Panc1 (cell line): ENCODE results near the gene S100A7. TPM values are rescaled to one million over a fixed set of nuclear protein-coding genes. Genes with fewer than 3 reads are reported as not detected.

ENCODE experiments used
- ATAC-seq: fragments of 200-7000 bp; cut with Tn5 transposase; 2 replicates; pipeline ENCODE4 v1.9.1; 2020; ENCODE audit warnings: mild to moderate bottlenecking, moderate library complexity
- BruUV-seq: library from RNA; stranded (reverse); fragments of 400-500 nt; replicated peaks from 2 replicates; lab custom pipeline; 2021; lab: Mats Ljungman, UMichigan
- CTCF ChIA-PET: fragments of 300-600 bp; sonication (Branson Sonifier 250); formaldehyde crosslinking; loops from one replicate; lab custom pipeline; 2022; ENCODE audit warnings: antibody characterized with exemption; lab: Charles Lee
- POLR2A ChIA-PET: fragments of 300-600 bp; sonication (Branson Sonifier 250); formaldehyde crosslinking; loops from one replicate; lab custom pipeline; 2022; ENCODE audit warnings: antibody characterized with exemption; lab: Charles Lee
- DNase-seq: peaks from one replicate; pipeline ENCODE4 v3.0.0-alpha.2; 2010; ENCODE audit warnings: low read depth, low spot score
- H3K27ac ChIP-seq: 2 replicates; pipeline ENCODE4 v1.5.1; 2011; ENCODE audit warnings: mild to moderate bottlenecking, low read length, inconsistent platforms
- H3K27me3 ChIP-seq: fragments of 200-500 bp; sonication (Bioruptor generic); 2 replicates; pipeline ENCODE4 v1.6.0; 2014; ENCODE audit warnings: low read length, inconsistent platforms; ENCODE audit not compliant: control insufficient read depth, insufficient read depth
- H3K36me3 ChIP-seq: fragments of 200-500 bp; sonication (Bioruptor generic); 2 replicates; pipeline ENCODE4 v1.5.1; 2014; ENCODE audit warnings: inconsistent platforms, mild to moderate bottlenecking, low read length, moderate library complexity; ENCODE audit not compliant: control insufficient read depth, insufficient read depth
- H3K4me1 ChIP-seq: 2 replicates; pipeline ENCODE4 v1.5.1; 2011; ENCODE audit warnings: inconsistent platforms, mild to moderate bottlenecking, low read length, moderate library complexity; ENCODE audit not compliant: control insufficient read depth, insufficient read depth
- H3K4me3 ChIP-seq, 2 experiments: 2 replicates each; pipeline ENCODE4 v1.5.1; 2011 to 2012; ENCODE audit warnings: low read depth in 2 of 2, low read length in 2 of 2, mild to moderate bottlenecking in 2 of 2, inconsistent platforms in 1 of 2, moderate library complexity in 1 of 2
- H3K9me3 ChIP-seq: fragments of 200-500 bp; sonication (Bioruptor generic); 2 replicates; pipeline ENCODE4 v1.5.1; 2014; ENCODE audit warnings: low read depth, mild to moderate bottlenecking, inconsistent platforms, low read length, moderate library complexity; ENCODE audit not compliant: control insufficient read depth, insufficient read depth
- POLR2AphosphoS5 ChIP-seq: IDR thresholded peaks from 2 replicates; pipeline ENCODE4 v1.6.1; 2012; ENCODE audit warnings: mild to moderate bottlenecking, low read depth, low read length, moderate library complexity
- SIN3A ChIP-seq: IDR thresholded peaks from 2 replicates; pipeline ENCODE4 v1.6.1; 2012; ENCODE audit warnings: low read depth, mild to moderate bottlenecking, low read length, moderate library complexity, borderline replicate concordance; ENCODE audit not compliant: insufficient read depth
- TCF7L2 ChIP-seq: IDR thresholded peaks from 2 replicates; pipeline ENCODE4 v1.6.1; 2011; ENCODE audit warnings: mild to moderate bottlenecking, low read depth, low read length, inconsistent platforms
- in situ Hi-C: cut with HindIII; loops from 2 replicates; pipeline ENCODE4 v1.10.0; 2016; ENCODE audit warnings: low sequenced_read_pairs, low pct_unique_long_range_greater_than_20kb
- intact Hi-C: fragments of 100-400 bp; cut with micrococcal nuclease; formaldehyde crosslinking; loops from one replicate; pipeline ENCODE4 v1.10.0; 2022; ENCODE audit not compliant: unreplicated experiment
- total RNA-seq: library from RNA; stranded (reverse); gene quantifications from one replicate; pipeline ENCODE4 v1.2.1, GENCODE V29; 2021; ENCODE audit not compliant: unreplicated experiment
- TF ChIP-seq, protein P1 (sequence below): fragments of 450-650 bp; IDR thresholded peaks from 2 replicates; pipeline ENCODE4 v1.5.1; 2017; ENCODE audit warnings: mild to moderate bottlenecking
- TF ChIP-seq, protein P2 (sequence below), 2 experiments: IDR thresholded peaks; 2 replicates each; pipeline ENCODE4 v1.6.1; 2011 to 2012; ENCODE audit warnings: low read depth in 2 of 2, control low read depth in 1 of 2, low read length in 1 of 2, mild to moderate bottlenecking in 1 of 2, moderate library complexity in 1 of 2; ENCODE audit not compliant: insufficient read depth in 1 of 2

Gene S100A7
- total RNA-seq, 1 experiment from 2014 or later: not detected

DNA sequence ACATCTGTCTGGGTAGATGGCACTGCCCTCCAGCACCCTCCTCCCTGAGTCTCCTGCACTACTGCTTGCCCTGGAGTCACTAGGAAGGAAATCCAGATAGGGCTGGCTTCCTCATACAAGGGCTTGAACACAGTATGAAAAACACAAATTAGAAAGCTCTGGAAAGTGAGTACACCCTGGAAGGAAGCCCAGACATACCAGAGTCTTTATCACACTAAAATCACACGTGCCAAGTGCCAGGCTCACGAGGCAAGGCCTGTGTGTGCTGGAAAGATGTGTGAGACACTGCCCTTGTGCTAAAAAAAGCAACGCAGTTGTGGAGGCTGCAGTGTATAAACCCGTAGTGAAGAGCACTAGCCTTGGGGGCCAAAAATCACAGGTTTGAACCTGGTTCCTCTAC lies 28.3 kb upstream of the S100A7 start:
- ATAC-seq (no peak), DNase-seq (no peak)
- in situ Hi-C loops (no loop called here), intact Hi-C loops (no loop called here)
- H3K27ac ChIP-seq: no peak overlapping the region; the same call in 1 of the 2 replicates
- TF ChIP-seq SIN3A (no peak), TCF7L2 (no peak), POLR2AphosphoS5 (no peak)
- TF ChIP-seq, protein P1, sequence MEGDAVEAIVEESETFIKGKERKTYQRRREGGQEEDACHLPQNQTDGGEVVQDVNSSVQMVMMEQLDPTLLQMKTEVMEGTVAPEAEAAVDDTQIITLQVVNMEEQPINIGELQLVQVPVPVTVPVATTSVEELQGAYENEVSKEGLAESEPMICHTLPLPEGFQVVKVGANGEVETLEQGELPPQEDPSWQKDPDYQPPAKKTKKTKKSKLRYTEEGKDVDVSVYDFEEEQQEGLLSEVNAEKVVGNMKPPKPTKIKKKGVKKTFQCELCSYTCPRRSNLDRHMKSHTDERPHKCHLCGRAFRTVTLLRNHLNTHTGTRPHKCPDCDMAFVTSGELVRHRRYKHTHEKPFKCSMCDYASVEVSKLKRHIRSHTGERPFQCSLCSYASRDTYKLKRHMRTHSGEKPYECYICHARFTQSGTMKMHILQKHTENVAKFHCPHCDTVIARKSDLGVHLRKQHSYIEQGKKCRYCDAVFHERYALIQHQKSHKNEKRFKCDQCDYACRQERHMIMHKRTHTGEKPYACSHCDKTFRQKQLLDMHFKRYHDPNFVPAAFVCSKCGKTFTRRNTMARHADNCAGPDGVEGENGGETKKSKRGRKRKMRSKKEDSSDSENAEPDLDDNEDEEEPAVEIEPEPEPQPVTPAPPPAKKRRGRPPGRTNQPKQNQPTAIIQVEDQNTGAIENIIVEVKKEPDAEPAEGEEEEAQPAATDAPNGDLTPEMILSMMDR: no peak
- TF ChIP-seq, protein P2, sequence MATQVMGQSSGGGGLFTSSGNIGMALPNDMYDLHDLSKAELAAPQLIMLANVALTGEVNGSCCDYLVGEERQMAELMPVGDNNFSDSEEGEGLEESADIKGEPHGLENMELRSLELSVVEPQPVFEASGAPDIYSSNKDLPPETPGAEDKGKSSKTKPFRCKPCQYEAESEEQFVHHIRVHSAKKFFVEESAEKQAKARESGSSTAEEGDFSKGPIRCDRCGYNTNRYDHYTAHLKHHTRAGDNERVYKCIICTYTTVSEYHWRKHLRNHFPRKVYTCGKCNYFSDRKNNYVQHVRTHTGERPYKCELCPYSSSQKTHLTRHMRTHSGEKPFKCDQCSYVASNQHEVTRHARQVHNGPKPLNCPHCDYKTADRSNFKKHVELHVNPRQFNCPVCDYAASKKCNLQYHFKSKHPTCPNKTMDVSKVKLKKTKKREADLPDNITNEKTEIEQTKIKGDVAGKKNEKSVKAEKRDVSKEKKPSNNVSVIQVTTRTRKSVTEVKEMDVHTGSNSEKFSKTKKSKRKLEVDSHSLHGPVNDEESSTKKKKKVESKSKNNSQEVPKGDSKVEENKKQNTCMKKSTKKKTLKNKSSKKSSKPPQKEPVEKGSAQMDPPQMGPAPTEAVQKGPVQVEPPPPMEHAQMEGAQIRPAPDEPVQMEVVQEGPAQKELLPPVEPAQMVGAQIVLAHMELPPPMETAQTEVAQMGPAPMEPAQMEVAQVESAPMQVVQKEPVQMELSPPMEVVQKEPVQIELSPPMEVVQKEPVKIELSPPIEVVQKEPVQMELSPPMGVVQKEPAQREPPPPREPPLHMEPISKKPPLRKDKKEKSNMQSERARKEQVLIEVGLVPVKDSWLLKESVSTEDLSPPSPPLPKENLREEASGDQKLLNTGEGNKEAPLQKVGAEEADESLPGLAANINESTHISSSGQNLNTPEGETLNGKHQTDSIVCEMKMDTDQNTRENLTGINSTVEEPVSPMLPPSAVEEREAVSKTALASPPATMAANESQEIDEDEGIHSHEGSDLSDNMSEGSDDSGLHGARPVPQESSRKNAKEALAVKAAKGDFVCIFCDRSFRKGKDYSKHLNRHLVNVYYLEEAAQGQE (IDR thresholded peaks at IDR 0.05; ENCODE audit: insufficient read depth in 1 of 2, low read depth in 2 of 2, low read length in 1 of 2): no peak
- CTCF ChIA-PET: interaction anchor here (1.0 kb wide), 1 partner anchor 135 kb away, joined by 5 read pairs; no protein-coding TSS in a partner anchor
- H3K36me3 ChIP-seq: no peaks in the 10 kb centered on the region
- no TSS peak for BruUV-seq
- peaks cover 11% of the 10 kb centered on the region for H3K4me1 ChIP-seq
- no peaks in the 10 kb centered on the region for H3K27me3 ChIP-seq
- H3K9me3 ChIP-seq: no peaks in the 10 kb centered on the region
- H3K4me3 ChIP-seq: no peak overlapping the region
- POLR2A ChIA-PET: interaction anchor here (0.6 kb wide), 1 partner anchor 45 kb away, joined by 5 read pairs; no protein-coding TSS in a partner anchor

DNA sequence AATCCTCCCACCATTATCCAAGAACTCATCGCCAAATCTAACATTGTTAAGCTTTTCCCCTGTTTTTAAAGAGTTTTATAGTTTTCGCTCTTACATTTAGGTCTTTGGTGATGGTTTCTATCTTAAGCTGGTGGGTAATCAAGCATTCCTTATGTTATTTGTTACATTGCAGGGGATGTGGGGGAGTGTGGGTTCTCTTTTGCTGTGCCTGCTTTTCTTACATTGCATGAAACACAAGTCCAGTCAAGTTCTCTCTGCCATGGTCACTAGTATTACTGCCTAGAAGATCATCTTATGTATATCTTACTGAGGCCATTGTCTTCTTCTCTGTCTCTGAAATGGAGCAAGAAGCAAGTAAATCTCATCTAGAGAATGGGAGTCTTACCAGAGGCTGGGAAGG lies 27.3 kb upstream of the S100A7 start:
- Histone ChIP-seq H3K27ac (no peak overlapping the region), H3K4me1 (peaks cover 11% of the 10 kb centered on the region), H3K9me3 (no peaks in the 10 kb centered on the region), H3K36me3 (no peaks in the 10 kb centered on the region), H3K4me3 (no peak overlapping the region), H3K27me3 (no peaks in the 10 kb centered on the region)
- ATAC-seq: no peak
- DNase-seq: no peak
- CTCF ChIA-PET: no interaction called here
- no peak for TF ChIP-seq POLR2AphosphoS5
- no peak for TF ChIP-seq SIN3A
- TF ChIP-seq TCF7L2: no peak
- TF ChIP-seq, protein P2 (IDR thresholded peaks at IDR 0.05; ENCODE audit: insufficient read depth in 1 of 2, low read depth in 2 of 2, low read length in 1 of 2): no peak
- TF ChIP-seq, protein P1: no peak
- BruUV-seq: no TSS peak
- in situ Hi-C loops: no loop called here
- POLR2A ChIA-PET: interaction anchor here (0.6 kb wide), 1 partner anchor 8 kb away, joined by 3 read pairs; no protein-coding TSS in a partner anchor
- intact Hi-C loops: no loop called here
